GM12873 (cell line): ENCODE results near the gene TRAPPC4.
A peak's percentile ranks its signal among the peaks of the same experiment; 100 is the strongest.

Source experiments
- CTCF ChIP-seq: IDR thresholded peaks from 2 replicates; pipeline ENCODE4 v1.5.1; 2012; ENCODE audit warnings: low read depth, mild to moderate bottlenecking, moderate library complexity, low read length, control low read depth; ENCODE audit not compliant: insufficient read depth; ENCODE audit errors: missing control alignments

Gene TRAPPC4

GRCh38 chr11:119048644-119049043 lies 30.1 kb downstream of the TRAPPC4 start:
- TF ChIP-seq CTCF: no peak

- TF ChIP-seq CTCF: no peak
Observed at GRCh38 chr11:119049081-119049480, 30.5 kb downstream of the TRAPPC4 start.

GRCh38 chr11:119051440-119052162 lies 33.0 kb downstream of the TRAPPC4 start:
- TF ChIP-seq CTCF: no peak

- TF ChIP-seq CTCF: no peak
Observed at GRCh38 chr11:119052163-119052814, 33.7 kb downstream of the TRAPPC4 start.

- TF ChIP-seq CTCF: no peak
Observed at GRCh38 chr11:119054418-119054817, 35.9 kb downstream of the TRAPPC4 start.

GRCh38 chr11:119055901-119056300 lies 37.3 kb downstream of the TRAPPC4 start:
- TF ChIP-seq CTCF: peak; percentile 38

- TF ChIP-seq CTCF: no peak
Observed at GRCh38 chr11:119056421-119056999, 37.9 kb downstream of the TRAPPC4 start.
